ENCODE data around the gene TP53RK. TPM values are rescaled to one million over a fixed set of nuclear protein-coding genes. Genes with fewer than 3 reads are reported as not detected.

Gene TP53RK
- total RNA-seq, 4 donors from 2014 or later, result 12.4 to 26.7 (median 18.3) TPM

DNA sequence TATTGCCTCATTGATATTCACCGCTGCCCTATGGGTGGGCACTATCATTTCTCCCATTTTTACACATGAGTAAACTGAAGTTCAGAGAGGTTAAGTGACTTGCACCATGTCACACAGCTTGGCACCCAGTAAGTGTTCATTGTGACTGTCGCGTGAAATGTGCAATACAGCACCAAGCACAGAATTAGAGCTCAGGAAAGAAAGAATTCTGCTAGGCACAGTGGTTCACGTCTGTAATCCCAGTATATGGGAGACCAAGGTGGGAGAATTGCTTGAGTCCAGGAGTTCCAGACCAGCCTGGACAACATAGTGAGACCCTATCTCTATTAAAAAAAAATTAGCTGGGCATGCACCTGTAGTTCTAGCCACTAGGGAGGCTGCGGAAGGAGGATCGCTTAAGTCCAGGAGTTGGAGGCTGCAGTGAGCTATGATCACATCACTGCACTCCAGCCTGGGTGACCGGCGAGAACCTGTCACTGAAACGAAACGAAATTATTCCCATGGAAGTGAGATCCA is 38.6 kb downstream of the TP53RK start:
- in situ Hi-C loops (cut with MboI; ENCODE audit: low pct_ligation_motif_present in 1 of 4, low pct_unique_long_range_greater_than_20kb in 1 of 4, low sequenced_read_pairs in 3 of 4) (no loop called here), intact Hi-C loops (cut with DNase I; ENCODE audit: low total_unique reads) (no loop called here)
- Histone ChIP-seq H3K27ac (no peak overlapping the region), H3K36me3 (no peaks in the 10 kb centered on the region), H3K9me3 (no peaks in the 10 kb centered on the region), H3K27me3 (peaks cover 55% of the 10 kb centered on the region), H3K4me1 (peaks cover 0 to 5% (median 0%) of the 10 kb centered on the region in 4 donors), H3K4me3 (no peak overlapping the region)
- TF ChIP-seq, protein P1, sequence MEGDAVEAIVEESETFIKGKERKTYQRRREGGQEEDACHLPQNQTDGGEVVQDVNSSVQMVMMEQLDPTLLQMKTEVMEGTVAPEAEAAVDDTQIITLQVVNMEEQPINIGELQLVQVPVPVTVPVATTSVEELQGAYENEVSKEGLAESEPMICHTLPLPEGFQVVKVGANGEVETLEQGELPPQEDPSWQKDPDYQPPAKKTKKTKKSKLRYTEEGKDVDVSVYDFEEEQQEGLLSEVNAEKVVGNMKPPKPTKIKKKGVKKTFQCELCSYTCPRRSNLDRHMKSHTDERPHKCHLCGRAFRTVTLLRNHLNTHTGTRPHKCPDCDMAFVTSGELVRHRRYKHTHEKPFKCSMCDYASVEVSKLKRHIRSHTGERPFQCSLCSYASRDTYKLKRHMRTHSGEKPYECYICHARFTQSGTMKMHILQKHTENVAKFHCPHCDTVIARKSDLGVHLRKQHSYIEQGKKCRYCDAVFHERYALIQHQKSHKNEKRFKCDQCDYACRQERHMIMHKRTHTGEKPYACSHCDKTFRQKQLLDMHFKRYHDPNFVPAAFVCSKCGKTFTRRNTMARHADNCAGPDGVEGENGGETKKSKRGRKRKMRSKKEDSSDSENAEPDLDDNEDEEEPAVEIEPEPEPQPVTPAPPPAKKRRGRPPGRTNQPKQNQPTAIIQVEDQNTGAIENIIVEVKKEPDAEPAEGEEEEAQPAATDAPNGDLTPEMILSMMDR (IDR thresholded peaks at IDR 0.05), result no peak
- TF ChIP-seq EP300 (IDR thresholded peaks at IDR 0.05; ENCODE audit: low read depth) (no peak), POLR2A (IDR thresholded peaks at IDR 0.05) (no peak), POLR2AphosphoS5 (IDR thresholded peaks at IDR 0.05) (no peak)
- WGBS, 2 donors (ENCODE audit: low coverage in 1 of 2), result 76 to 100% methylated on average over 3 to 10 of the region's 10 CpGs
- no peak for DNase-seq

DNA sequence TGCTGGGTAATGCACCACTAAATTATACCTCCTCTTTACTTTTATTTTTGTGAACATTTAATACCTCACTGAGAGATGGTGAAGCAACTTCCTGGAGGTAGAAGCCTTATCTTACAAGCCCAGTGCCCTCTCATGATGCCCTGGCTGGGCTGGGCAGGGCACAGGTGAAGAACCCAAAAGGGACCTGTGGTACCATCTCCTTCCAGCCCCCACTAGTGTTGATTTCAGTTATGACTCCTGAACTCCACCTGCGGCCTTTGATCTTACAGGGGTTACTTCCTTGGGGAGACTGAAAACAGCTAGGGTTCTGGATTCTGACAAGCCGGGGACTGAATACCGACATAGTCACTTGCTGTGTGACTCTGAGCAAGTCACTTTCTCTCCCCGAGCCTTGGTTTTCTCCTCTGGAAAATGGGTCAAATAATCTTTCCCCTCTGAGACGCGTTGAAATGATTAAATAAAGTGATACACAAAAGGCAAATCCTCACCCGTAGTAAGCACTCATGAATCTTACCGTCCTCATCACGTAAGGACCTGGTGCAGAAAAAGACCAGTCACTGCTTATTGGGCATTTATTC is 39.2 kb downstream of the TP53RK start:
- Histone ChIP-seq H3K9me3 (no peaks in the 10 kb centered on the region), H3K36me3 (no peaks in the 10 kb centered on the region), H3K27ac (no peak overlapping the region), H3K4me3 (no peak overlapping the region), H3K27me3 (peaks cover 55% of the 10 kb centered on the region), H3K4me1 (peaks cover 0 to 5% (median 0%) of the 10 kb centered on the region in 4 donors)
- in situ Hi-C loops (cut with MboI; ENCODE audit: low pct_ligation_motif_present in 1 of 4, low pct_unique_long_range_greater_than_20kb in 1 of 4, low sequenced_read_pairs in 3 of 4) (no loop called here), intact Hi-C loops (cut with DNase I; ENCODE audit: low total_unique reads) (no loop called here)
- WGBS, 2 donors (ENCODE audit: low coverage in 1 of 2), result 85 to 89% methylated on average over 9 of the region's 9 CpGs
- DNase-seq, result no peak
- TF ChIP-seq POLR2AphosphoS5 (IDR thresholded peaks at IDR 0.05), result no peak
- TF ChIP-seq EP300 (IDR thresholded peaks at IDR 0.05; ENCODE audit: low read depth), result no peak
- no peak for TF ChIP-seq POLR2A (IDR thresholded peaks at IDR 0.05)
- TF ChIP-seq, protein P1 (IDR thresholded peaks at IDR 0.05), result no peak

DNA sequence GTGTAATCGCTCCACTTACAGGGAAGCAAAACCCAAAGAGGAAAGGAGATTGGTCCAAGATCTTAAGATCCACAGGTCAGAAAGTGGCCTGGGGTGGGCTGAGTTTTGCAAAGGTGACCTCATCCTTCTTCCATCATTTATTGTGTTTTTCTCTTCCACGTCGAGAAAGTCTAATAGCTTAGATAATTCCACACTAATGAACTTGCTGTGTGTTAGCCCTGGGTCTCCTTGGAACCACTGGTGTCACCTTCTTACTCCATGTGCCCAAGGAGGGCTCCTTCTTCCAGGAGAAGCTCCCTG is 39.6 kb downstream of the TP53RK start:
- intact Hi-C loops (cut with DNase I; ENCODE audit: low total_unique reads) (no loop called here), in situ Hi-C loops (cut with MboI; ENCODE audit: low pct_ligation_motif_present in 1 of 4, low pct_unique_long_range_greater_than_20kb in 1 of 4, low sequenced_read_pairs in 3 of 4) (no loop called here)
- TF ChIP-seq, protein P1 (IDR thresholded peaks at IDR 0.05), result no peak
- no peak for TF ChIP-seq POLR2AphosphoS5 (IDR thresholded peaks at IDR 0.05)
- no peak for TF ChIP-seq EP300 (IDR thresholded peaks at IDR 0.05; ENCODE audit: low read depth)
- TF ChIP-seq POLR2A (IDR thresholded peaks at IDR 0.05), result no peak
- H3K9me3 ChIP-seq, result no peaks in the 10 kb centered on the region
- H3K4me3 ChIP-seq, result no peak overlapping the region
- H3K4me1 ChIP-seq, result peaks cover 0 to 5% (median 0%) of the 10 kb centered on the region in 4 donors
- H3K36me3 ChIP-seq, result no peaks in the 10 kb centered on the region
- H3K27ac ChIP-seq, result no peak overlapping the region
- 68 to 71% methylated on average over 2 to 3 of the region's 3 CpGs for WGBS, 2 donors (ENCODE audit: low coverage in 1 of 2)
- H3K27me3 ChIP-seq, result peaks cover 51% of the 10 kb centered on the region
- no peak for DNase-seq

DNA sequence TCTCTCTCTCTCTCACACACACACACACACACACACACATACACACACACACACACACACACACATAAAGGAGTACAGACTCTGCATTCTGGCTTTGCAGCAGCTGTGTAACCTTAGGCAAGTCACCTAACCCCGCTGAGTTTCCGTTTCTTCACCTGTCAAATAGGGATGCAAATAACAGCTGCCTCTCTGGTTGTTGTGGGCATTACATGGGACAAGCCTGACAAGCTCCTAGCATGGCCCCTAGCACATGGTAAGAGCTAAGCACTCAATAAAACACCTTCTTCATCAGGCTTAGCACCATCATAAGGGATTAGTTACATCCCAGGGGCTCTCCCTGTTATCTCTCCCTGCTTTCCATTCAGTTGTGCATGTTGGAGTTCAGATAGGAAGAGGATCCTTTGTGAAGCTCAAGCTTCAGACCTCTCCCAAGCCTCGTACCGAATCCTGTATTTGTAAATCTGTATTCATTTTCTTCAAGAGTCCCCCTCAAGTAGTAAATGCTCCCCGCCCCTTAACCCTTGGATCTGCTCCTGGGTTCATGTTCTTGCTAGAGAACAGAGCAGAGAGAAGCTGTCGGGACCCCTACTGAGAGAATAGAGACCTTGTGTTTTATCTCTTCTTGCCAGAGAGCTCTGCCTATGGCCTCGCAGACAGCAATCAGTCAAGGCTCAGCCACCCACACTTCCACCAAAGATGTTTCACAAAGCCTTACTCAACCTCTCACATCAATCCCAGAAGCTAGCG is 40.2 kb downstream of the TP53RK start:
- 63 to 65% methylated on average over 2 to 8 of the region's 8 CpGs for WGBS, 2 donors (ENCODE audit: low coverage in 1 of 2)
- no peak for DNase-seq
- peaks cover 0 to 5% (median 0%) of the 10 kb centered on the region in 4 donors for H3K4me1 ChIP-seq
- in situ Hi-C loops (cut with MboI; ENCODE audit: low pct_ligation_motif_present in 1 of 4, low pct_unique_long_range_greater_than_20kb in 1 of 4, low sequenced_read_pairs in 3 of 4) (no loop called here), intact Hi-C loops (cut with DNase I; ENCODE audit: low total_unique reads) (no loop called here)
- H3K4me3 ChIP-seq, result no peak overlapping the region
- peaks cover 46% of the 10 kb centered on the region for H3K27me3 ChIP-seq
- H3K9me3 ChIP-seq, result no peaks in the 10 kb centered on the region
- no peaks in the 10 kb centered on the region for H3K36me3 ChIP-seq
- TF ChIP-seq, protein P1 (IDR thresholded peaks at IDR 0.05), result no peak
- no peak for TF ChIP-seq POLR2AphosphoS5 (IDR thresholded peaks at IDR 0.05)
- TF ChIP-seq POLR2A (IDR thresholded peaks at IDR 0.05), result no peak
- TF ChIP-seq EP300 (IDR thresholded peaks at IDR 0.05; ENCODE audit: low read depth), result no peak
- H3K27ac ChIP-seq, result no peak overlapping the region

All from transverse colon (tissue), 4 donors.